ENCODE results near the gene EBF4. TPM values are rescaled to one million over a fixed set of nuclear protein-coding genes. Genes with fewer than 3 reads are reported as not detected.

EBF4 gene
- total RNA-seq, 1 donor, result 0.09 TPM

- TF ChIP-seq, protein P1, sequence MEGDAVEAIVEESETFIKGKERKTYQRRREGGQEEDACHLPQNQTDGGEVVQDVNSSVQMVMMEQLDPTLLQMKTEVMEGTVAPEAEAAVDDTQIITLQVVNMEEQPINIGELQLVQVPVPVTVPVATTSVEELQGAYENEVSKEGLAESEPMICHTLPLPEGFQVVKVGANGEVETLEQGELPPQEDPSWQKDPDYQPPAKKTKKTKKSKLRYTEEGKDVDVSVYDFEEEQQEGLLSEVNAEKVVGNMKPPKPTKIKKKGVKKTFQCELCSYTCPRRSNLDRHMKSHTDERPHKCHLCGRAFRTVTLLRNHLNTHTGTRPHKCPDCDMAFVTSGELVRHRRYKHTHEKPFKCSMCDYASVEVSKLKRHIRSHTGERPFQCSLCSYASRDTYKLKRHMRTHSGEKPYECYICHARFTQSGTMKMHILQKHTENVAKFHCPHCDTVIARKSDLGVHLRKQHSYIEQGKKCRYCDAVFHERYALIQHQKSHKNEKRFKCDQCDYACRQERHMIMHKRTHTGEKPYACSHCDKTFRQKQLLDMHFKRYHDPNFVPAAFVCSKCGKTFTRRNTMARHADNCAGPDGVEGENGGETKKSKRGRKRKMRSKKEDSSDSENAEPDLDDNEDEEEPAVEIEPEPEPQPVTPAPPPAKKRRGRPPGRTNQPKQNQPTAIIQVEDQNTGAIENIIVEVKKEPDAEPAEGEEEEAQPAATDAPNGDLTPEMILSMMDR (IDR thresholded peaks at IDR 0.05; ENCODE audit: insufficient read depth, low read length), result no peak
- H3K4me3 ChIP-seq (ENCODE audit: low read depth, low read length), result no peak overlapping the region
- DNase-seq (ENCODE audit: low read depth), result no peak
Measured at GRCh38 chr20:2775139-2775538, 82.6 kb downstream of the EBF4 start.

- H3K4me3 ChIP-seq (ENCODE audit: low read depth, low read length), result no peak overlapping the region
- DNase-seq (ENCODE audit: low read depth), result no peak
- TF ChIP-seq, protein P1 (IDR thresholded peaks at IDR 0.05; ENCODE audit: insufficient read depth, low read length), result no peak
Measured at GRCh38 chr20:2778602-2779321, 86.2 kb downstream of the EBF4 start.

- no peak overlapping the region for H3K4me3 ChIP-seq (ENCODE audit: low read depth, low read length)
- DNase-seq (ENCODE audit: low read depth), result no peak
- TF ChIP-seq, protein P1 (IDR thresholded peaks at IDR 0.05; ENCODE audit: insufficient read depth, low read length), result no peak
Measured at GRCh38 chr20:2780948-2781347, 88.4 kb downstream of the EBF4 start.

GRCh38 chr20:2783908-2784566 is 91.5 kb downstream of the EBF4 start:
- H3K4me3 ChIP-seq (ENCODE audit: low read depth, low read length), result no peak overlapping the region
- no peak for DNase-seq (ENCODE audit: low read depth)
- TF ChIP-seq, protein P1 (IDR thresholded peaks at IDR 0.05; ENCODE audit: insufficient read depth, low read length), result no peak

GRCh38 chr20:2793471-2793870 is 100.9 kb downstream of the EBF4 start:
- H3K4me3 ChIP-seq (ENCODE audit: low read depth, low read length), result no peak overlapping the region
- TF ChIP-seq, protein P1 (IDR thresholded peaks at IDR 0.05; ENCODE audit: insufficient read depth, low read length), result no peak
- DNase-seq (ENCODE audit: low read depth), result no peak

DNA sequence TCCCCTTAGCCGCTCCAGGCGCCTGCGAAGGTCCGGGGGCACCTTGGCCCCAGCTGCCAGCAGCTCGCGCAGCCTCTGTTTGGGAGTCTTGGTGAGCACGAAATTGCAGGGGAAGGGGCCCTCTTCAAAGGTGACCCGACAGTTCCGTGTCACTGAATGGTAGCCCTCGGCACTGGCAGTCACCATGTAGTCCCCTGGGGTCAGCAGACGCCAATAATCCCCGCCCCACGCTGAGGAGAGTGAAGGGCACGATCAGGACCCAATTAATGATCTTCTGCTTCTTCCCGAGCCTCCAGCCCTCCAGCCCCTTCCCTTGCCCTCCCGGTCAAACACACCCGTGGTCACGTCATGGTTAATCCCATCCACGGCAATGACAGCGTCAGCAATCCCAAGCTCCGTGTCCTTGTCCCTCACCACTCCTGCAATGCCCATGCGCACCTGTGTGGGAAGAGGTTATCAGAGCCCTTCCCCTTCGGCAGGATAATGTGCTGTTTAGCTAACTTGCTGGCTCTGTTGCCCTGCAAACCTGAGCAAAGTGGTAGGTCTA is 101.7 kb downstream of the EBF4 start:
- no peak overlapping the region for H3K4me3 ChIP-seq (ENCODE audit: low read depth, low read length)
- DNase-seq (ENCODE audit: low read depth), result no peak
- TF ChIP-seq, protein P1 (IDR thresholded peaks at IDR 0.05; ENCODE audit: insufficient read depth, low read length), result no peak

Measured in fibroblast of the aortic adventitia (primary cell).